NCI-H146 treated with DMSO at 0.1 percent for 48 hours (cell line): ENCODE results near the gene ZNF483.
"Not testable (repeated sequence)": the region's sequence is repeated elsewhere in the genome, so short reads cannot be mapped to it uniquely, and the experiment has no call there.

Experiments used
- DNase-seq: peaks from one replicate; lab custom pipeline; 2025; ENCODE audit not compliant: unreplicated experiment; lab: John Stamatoyannopoulos, UW

Gene ZNF483

GRCh38 chr9:111542497-111543254 lies 17.7 kb downstream of the ZNF483 start:
- DNase-seq: no peak

- no peak for DNase-seq
These were observed 23.6 kb downstream of the ZNF483 start for GRCh38 chr9:111548623-111549022.

- not testable (repeated sequence) for DNase-seq
These were observed 30.4 kb downstream of the ZNF483 start for GRCh38 chr9:111555425-111555824.

- no peak for DNase-seq
These were observed 34.1 kb downstream of the ZNF483 start for GRCh38 chr9:111559000-111559610.

GRCh38 chr9:111561165-111561719 lies 36.3 kb downstream of the ZNF483 start:
- no peak for DNase-seq

- DNase-seq: no peak
These were observed 41.3 kb downstream of the ZNF483 start for GRCh38 chr9:111566234-111566633.

GRCh38 chr9:111568127-111568526 lies 43.1 kb downstream of the ZNF483 start:
- not testable (repeated sequence) for DNase-seq

GRCh38 chr9:111572950-111573604 lies 48.1 kb downstream of the ZNF483 start:
- DNase-seq: no peak

GRCh38 chr9:111582888-111583287 lies 57.9 kb downstream of the ZNF483 start:
- DNase-seq: no peak

- no peak for DNase-seq
These were observed 61.4 kb downstream of the ZNF483 start for GRCh38 chr9:111586378-111586777.

GRCh38 chr9:111588846-111589245 lies 63.9 kb downstream of the ZNF483 start:
- no peak for DNase-seq

- peak; percentile 26 for DNase-seq
These were observed 73.1 kb downstream of the ZNF483 start for GRCh38 chr9:111597852-111598732.

- no peak for DNase-seq
These were observed 73.7 kb downstream of the ZNF483 start for GRCh38 chr9:111598733-111599091.

- peak; percentile 3 for DNase-seq
These were observed 74.3 kb downstream of the ZNF483 start, which contains the start of gene PTGR1 for GRCh38 chr9:111599092-111599954. PTGR1 (minus strand) TSS chr9:111599647; CDS start chr9:111597422, 2,225 bp downstream.

- no peak for DNase-seq
These were observed 75.0 kb downstream of the ZNF483 start for GRCh38 chr9:111599955-111600343.

- no peak for DNase-seq
These were observed 76.4 kb downstream of the ZNF483 start for GRCh38 chr9:111601237-111602018.

- no peak for DNase-seq
These were observed 78.1 kb downstream of the ZNF483 start for GRCh38 chr9:111603041-111603440.

- no peak for DNase-seq
These were observed 79.2 kb downstream of the ZNF483 start for GRCh38 chr9:111604054-111604615.
